Stomach (tissue), 9 donors: ENCODE measurements around the gene MTARC1. TPM values are rescaled to one million over a fixed set of nuclear protein-coding genes. Genes with fewer than 3 reads are reported as not detected.

Source experiments
- DNase-seq, 2 donors: peaks; one replicate each; pipeline versions ENCODE4 v3.0.0 to v3.0.0-alpha.2; 2013 to 2019
- H3K27ac ChIP-seq, 5 donors: fragments of 200-600 bp in 4 of 5; sonication (generic) in 4 of 5; one replicate each; pipeline ENCODE4 v1.5.1; 2013 to 2019; ENCODE audit warnings: mild to moderate bottlenecking in 1 of 5, moderate library complexity in 1 of 5
- H3K27me3 ChIP-seq, 3 donors: fragments of 200-600 bp; sonication (generic); one replicate each; pipeline ENCODE4 v1.5.1; 2017 to 2019; ENCODE audit warnings: mixed run types in 1 of 3
- H3K36me3 ChIP-seq, 4 donors: fragments of 200-600 bp; sonication (generic); 1 replicate in 3 of 4; 2 replicates in 1 of 4; pipeline ENCODE4 v1.5.1; 2016 to 2019
- H3K4me1 ChIP-seq, 4 donors: fragments of 200-600 bp; sonication (generic); one replicate each; pipeline ENCODE4 v1.5.1; 2016 to 2019
- H3K4me3 ChIP-seq, 4 donors: fragments of 200-600 bp; sonication (generic) in 3 of 4; one replicate each; pipeline ENCODE4 v1.5.1; 2016 to 2019; ENCODE audit warnings: mild to moderate bottlenecking in 1 of 4
- H3K9me3 ChIP-seq, 4 donors: fragments of 200-600 bp; sonication (generic); one replicate each; pipeline ENCODE4 v1.5.1; 2016 to 2019
- CTCF ChIP-seq, 7 experiments: fragments of 450-650 bp in 4 of 7; fragments of 200-600 bp in 3 of 7; sonication (generic) in 3 of 7; IDR thresholded peaks; one replicate each; pipeline ENCODE4 v1.5.1; 2016 to 2019; ENCODE audit warnings: antibody characterized with exemption in 7 of 7, control low read depth in 2 of 7, mild to moderate bottlenecking in 1 of 7
- EP300 ChIP-seq: sonication (generic); formaldehyde crosslinking; IDR thresholded peaks from one replicate; pipeline ENCODE4 v1.6.1; 2017; ENCODE audit warnings: antibody characterized with exemption
- POLR2A ChIP-seq, 4 donors: fragments of 450-650 bp; IDR thresholded peaks; one replicate each; pipeline ENCODE4 v1.6.1; 2016; ENCODE audit warnings: antibody characterized with exemption in 4 of 4, control low read depth in 2 of 4, mild to moderate bottlenecking in 1 of 4, moderate library complexity in 1 of 4
- POLR2AphosphoS5 ChIP-seq, 3 donors: sonication (generic); formaldehyde crosslinking; IDR thresholded peaks; one replicate each; pipeline ENCODE4 v1.6.1; 2016; ENCODE audit warnings: antibody characterized with exemption in 3 of 3
- WGBS, 5 donors: extraction: QIAGEN DNeasy Blood & Tissue Kit in 3 of 5; methylation state at CpG; one replicate each; pipeline versions ENCODE4 v1.1.5 to v1.1.7; 2013 to 2018; 5-methylcytosine and 5-hydroxymethylcytosine counted together
- intact Hi-C: fragments of 100-400 bp; cut with DNase I; formaldehyde crosslinking; loops from one replicate; pipeline ENCODE4 v1.15.1; 2023; ENCODE audit warnings: low total_unique reads
- polyA plus RNA-seq, 3 donors: library from polyadenylated mRNA; stranded (reverse); fragments of 200-250 nt; gene quantifications; one replicate each; pipeline ENCODE4 v1.2.3, GENCODE V29; 2013
- total RNA-seq, 5 donors: library from RNA; depleted of rRNA; stranded (reverse); fragments of >200 nt; gene quantifications; one replicate each; pipeline versions ENCODE4 v1.1.0 to v1.2.3, GENCODE V29; 2014 to 2016
- donor health status: healthy with polysubstance abuse.
- donor health status: Bipolar disorder and iron deficiency.
- donor health status: healthy.

MTARC1 gene
- total and polyA plus RNA-seq, 8 donors, result under 0.01 to 9.9 (median 6.2) TPM

- H3K36me3 ChIP-seq, result peaks cover 0 to 10% (median 7%) of the 10 kb centered on the region in 4 donors
- no peak overlapping the region for H3K27ac ChIP-seq
- no peaks in the 10 kb centered on the region for H3K9me3 ChIP-seq
- DNase-seq, result no peak
- H3K4me1 ChIP-seq, result peaks cover 0 to 23% (median 2%) of the 10 kb centered on the region in 4 donors
- TF ChIP-seq CTCF (IDR thresholded peaks at IDR 0.05), result no peak
- no peak for TF ChIP-seq POLR2AphosphoS5 (IDR thresholded peaks at IDR 0.05)
- TF ChIP-seq POLR2A (IDR thresholded peaks at IDR 0.05), result no peak
- TF ChIP-seq EP300, result no peak
- H3K4me3 ChIP-seq, result no peak overlapping the region
- intact Hi-C loops, result no loop called here
- WGBS, 5 donors, result 91 to 100% (median 95%) methylated on average over 2 to 4 of the region's 4 CpGs
- H3K27me3 ChIP-seq, result no peaks in the 10 kb centered on the region
These were observed 19.7 kb downstream of the MTARC1 start for GRCh38 chr1:220806408-220806807.

- H3K27me3 ChIP-seq, result no peaks in the 10 kb centered on the region
- no peak for DNase-seq
- H3K4me1 ChIP-seq, result peaks cover 0 to 23% (median 2%) of the 10 kb centered on the region in 4 donors
- H3K4me3 ChIP-seq, result no peak overlapping the region
- WGBS, 5 donors, result 75 to 90% (median 79%) methylated on average over 6 of the region's 6 CpGs
- no peaks in the 10 kb centered on the region for H3K9me3 ChIP-seq
- intact Hi-C loops, result no loop called here
- TF ChIP-seq EP300, result no peak
- no peak for TF ChIP-seq CTCF (IDR thresholded peaks at IDR 0.05)
- no peak for TF ChIP-seq POLR2AphosphoS5 (IDR thresholded peaks at IDR 0.05)
- H3K27ac ChIP-seq, result no peak overlapping the region
- peaks cover 0 to 13% (median 0%) of the 10 kb centered on the region in 4 donors for H3K36me3 ChIP-seq
These were observed 21.0 kb downstream of the MTARC1 start for GRCh38 chr1:220807726-220808125.

GRCh38 chr1:220808345-220809186 is 21.9 kb downstream of the MTARC1 start:
- Histone ChIP-seq H3K36me3 (peaks cover 0 to 19% (median 3%) of the 10 kb centered on the region in 4 donors), H3K4me1 (peaks cover 0 to 14% (median 2%) of the 10 kb centered on the region in 4 donors), H3K4me3 (no peak overlapping the region), H3K27ac (no peak overlapping the region), H3K27me3 (no peaks in the 10 kb centered on the region), H3K9me3 (no peaks in the 10 kb centered on the region)
- no peak for TF ChIP-seq CTCF (IDR thresholded peaks at IDR 0.05)
- TF ChIP-seq POLR2AphosphoS5 (IDR thresholded peaks at IDR 0.05), result no peak
- no peak for TF ChIP-seq POLR2A (IDR thresholded peaks at IDR 0.05)
- TF ChIP-seq EP300, result no peak
- DNase-seq, result no peak
- 82 to 86% (median 83%) methylated on average over 11 of the region's 11 CpGs for WGBS, 5 donors
- intact Hi-C loops, result no loop called here

GRCh38 chr1:220809187-220809550 is 22.5 kb downstream of the MTARC1 start:
- WGBS, 5 donors, result 84 to 96% (median 92%) methylated on average over 6 of the region's 6 CpGs
- intact Hi-C loops, result no loop called here
- Histone ChIP-seq H3K4me1 (peaks cover 0 to 8% (median 2%) of the 10 kb centered on the region in 4 donors), H3K27ac (no peak overlapping the region), H3K27me3 (no peaks in the 10 kb centered on the region), H3K36me3 (peaks cover 0 to 23% (median 5%) of the 10 kb centered on the region in 4 donors), H3K9me3 (no peaks in the 10 kb centered on the region), H3K4me3 (no peak overlapping the region)
- no peak for DNase-seq
- TF ChIP-seq POLR2A (IDR thresholded peaks at IDR 0.05) (no peak), CTCF (IDR thresholded peaks at IDR 0.05) (no peak), EP300 (no peak), POLR2AphosphoS5 (IDR thresholded peaks at IDR 0.05) (no peak)
